ENCODE results near the gene ALDH1A2.
"Not testable (repeated sequence)": the region's sequence is repeated elsewhere in the genome, so short reads cannot be mapped to it uniquely, and the experiment has no call there.

Gene ALDH1A2

GRCh38 chr15:58014040-58014439 lies 51.5 kb downstream of the ALDH1A2 start:
- no peaks in the 10 kb centered on the region for H3K27me3 ChIP-seq (ENCODE audit: control insufficient read depth, insufficient read depth, low read length)
- H3K4me3 ChIP-seq (ENCODE audit: low read length): no peak overlapping the region
- H3K4me1 ChIP-seq (ENCODE audit: control insufficient read depth, insufficient read depth, low read length): no peaks in the 10 kb centered on the region
- no peak overlapping the region for H3K9ac ChIP-seq (ENCODE audit: low read length)
- H3K36me3 ChIP-seq (ENCODE audit: control insufficient read depth, insufficient read depth, low read length): no peaks in the 10 kb centered on the region
- H3K9me3 ChIP-seq (ENCODE audit: control insufficient read depth, low read length): no peaks in the 10 kb centered on the region

DNA sequence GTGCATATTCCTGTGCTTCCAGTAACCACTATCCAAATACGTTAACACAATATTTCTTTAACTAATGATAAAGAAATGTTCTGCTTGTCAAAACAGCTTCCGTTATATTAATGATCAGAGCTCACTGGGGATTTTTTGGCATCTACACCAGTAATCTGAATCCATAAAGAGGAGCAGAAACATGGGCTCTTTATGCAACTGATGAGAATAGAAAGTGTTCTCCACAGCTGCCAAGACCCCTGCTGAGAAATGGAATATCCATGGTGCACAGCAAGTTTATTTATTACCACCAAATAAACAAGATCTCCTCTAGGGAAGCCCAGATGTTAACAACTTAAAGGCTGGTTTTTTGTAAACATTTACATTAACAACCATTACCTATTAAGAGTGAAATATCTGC lies 54.5 kb downstream of the ALDH1A2 start:
- no peaks in the 10 kb centered on the region for H3K9me3 ChIP-seq (ENCODE audit: control insufficient read depth, low read length)
- no peak overlapping the region for H3K9ac ChIP-seq (ENCODE audit: low read length)
- no peaks in the 10 kb centered on the region for H3K27me3 ChIP-seq (ENCODE audit: control insufficient read depth, insufficient read depth, low read length)
- H3K36me3 ChIP-seq (ENCODE audit: control insufficient read depth, insufficient read depth, low read length): no peaks in the 10 kb centered on the region
- H3K4me3 ChIP-seq (ENCODE audit: low read length): no peak overlapping the region
- H3K4me1 ChIP-seq (ENCODE audit: control insufficient read depth, insufficient read depth, low read length): no peaks in the 10 kb centered on the region

- Histone ChIP-seq H3K4me1 (ENCODE audit: control insufficient read depth, insufficient read depth, low read length) (no peaks in the 10 kb centered on the region), H3K9me3 (ENCODE audit: control insufficient read depth, low read length) (no peaks in the 10 kb centered on the region)
Measured at GRCh38 chr15:58003810-58004209, 61.7 kb downstream of the ALDH1A2 start.

DNA sequence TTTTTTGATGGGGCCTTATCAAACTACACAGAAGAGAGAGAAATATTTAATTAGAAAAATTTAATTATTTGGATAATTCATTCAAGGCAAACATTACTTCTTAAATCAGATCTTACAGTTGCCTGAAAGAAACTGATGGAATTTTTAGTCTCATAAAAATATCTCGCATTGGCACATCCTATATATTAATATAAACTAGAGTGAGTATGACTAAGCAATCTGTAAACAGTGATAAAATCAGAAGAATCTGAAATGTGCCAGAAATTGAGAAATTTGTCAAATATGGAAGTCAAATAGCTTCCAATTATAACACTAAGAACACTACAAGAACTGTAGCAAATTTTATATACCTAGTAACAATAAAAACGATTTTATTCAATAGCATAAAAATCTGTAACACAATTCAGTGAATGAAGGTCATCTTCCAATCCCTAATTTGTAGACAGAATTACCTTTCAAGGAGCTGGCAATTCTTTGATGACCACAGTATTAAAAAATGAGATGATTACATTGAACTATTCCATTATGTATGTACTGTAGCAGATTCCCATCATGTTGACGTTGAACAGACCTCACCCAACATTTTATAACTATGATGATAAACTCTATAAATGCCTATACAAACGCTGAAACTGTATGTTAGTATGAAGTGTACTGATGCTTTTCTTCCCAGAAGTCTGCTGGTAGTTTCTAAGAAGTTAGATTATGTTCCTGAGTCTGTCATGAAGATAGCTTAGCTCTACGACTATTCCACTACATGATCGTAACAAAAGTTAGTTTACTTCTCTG lies 63.0 kb downstream of the ALDH1A2 start:
- H3K27me3 ChIP-seq (ENCODE audit: control insufficient read depth, insufficient read depth, low read length): no peaks in the 10 kb centered on the region
- H3K4me3 ChIP-seq (ENCODE audit: low read length): no peak overlapping the region
- no peaks in the 10 kb centered on the region for H3K4me1 ChIP-seq (ENCODE audit: control insufficient read depth, insufficient read depth, low read length)

More at GRCh38 chr15:58003810-58004209, 61.7 kb downstream of the ALDH1A2 start:
- Histone ChIP-seq H3K4me3 (ENCODE audit: low read length) (no peak overlapping the region), H3K9ac (ENCODE audit: low read length) (no peak overlapping the region), H3K27me3 (ENCODE audit: control insufficient read depth, insufficient read depth, low read length) (no peaks in the 10 kb centered on the region), H3K36me3 (ENCODE audit: control insufficient read depth, insufficient read depth, low read length) (no peaks in the 10 kb centered on the region)

DNA sequence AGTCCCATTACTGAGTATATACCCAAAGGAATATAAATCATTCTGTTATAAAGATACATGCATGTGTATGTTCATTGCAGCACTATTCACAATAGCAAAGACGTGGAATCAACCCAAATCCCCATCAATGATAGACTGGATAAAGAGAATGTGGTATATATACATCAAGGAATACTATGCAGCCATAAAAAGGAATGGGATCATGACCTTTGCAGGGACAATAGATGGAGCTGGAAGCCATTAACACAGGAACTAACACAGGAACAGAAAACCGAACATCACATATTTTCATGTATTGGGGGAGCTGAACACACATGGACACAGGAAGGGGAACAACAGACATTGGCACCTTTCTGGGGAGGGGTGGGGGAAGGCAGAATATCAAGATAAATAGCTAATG lies 65.8 kb downstream of the ALDH1A2 start:
- not testable (repeated sequence) for H3K4me1 ChIP-seq (ENCODE audit: control insufficient read depth, insufficient read depth, low read length); H3K4me3 ChIP-seq (ENCODE audit: low read length); H3K9ac ChIP-seq (ENCODE audit: low read length); H3K27me3 ChIP-seq (ENCODE audit: control insufficient read depth, insufficient read depth, low read length); H3K9me3 ChIP-seq (ENCODE audit: control insufficient read depth, low read length); H3K36me3 ChIP-seq (ENCODE audit: control insufficient read depth, insufficient read depth, low read length)

More for the DNA sequence above, 63.0 kb downstream of the ALDH1A2 start:
- H3K9me3 ChIP-seq (ENCODE audit: control insufficient read depth, low read length): no peaks in the 10 kb centered on the region
- H3K9ac ChIP-seq (ENCODE audit: low read length): no peak overlapping the region
- no peaks in the 10 kb centered on the region for H3K36me3 ChIP-seq (ENCODE audit: control insufficient read depth, insufficient read depth, low read length)

GRCh38 chr15:57996561-57996960 lies 69.0 kb downstream of the ALDH1A2 start:
- Histone ChIP-seq H3K27me3 (ENCODE audit: control insufficient read depth, insufficient read depth, low read length) (no peaks in the 10 kb centered on the region), H3K4me3 (ENCODE audit: low read length) (no peak overlapping the region), H3K9ac (ENCODE audit: low read length) (no peak overlapping the region), H3K9me3 (ENCODE audit: control insufficient read depth, low read length) (no peaks in the 10 kb centered on the region), H3K4me1 (ENCODE audit: control insufficient read depth, insufficient read depth, low read length) (no peaks in the 10 kb centered on the region), H3K36me3 (ENCODE audit: control insufficient read depth, insufficient read depth, low read length) (no peaks in the 10 kb centered on the region)

GRCh38 chr15:57994221-57995049 lies 71.1 kb downstream of the ALDH1A2 start:
- no peaks in the 10 kb centered on the region for H3K4me1 ChIP-seq (ENCODE audit: control insufficient read depth, insufficient read depth, low read length)
- H3K4me3 ChIP-seq (ENCODE audit: low read length): no peak overlapping the region
- H3K9ac ChIP-seq (ENCODE audit: low read length): no peak overlapping the region
- no peaks in the 10 kb centered on the region for H3K9me3 ChIP-seq (ENCODE audit: control insufficient read depth, low read length)
- H3K36me3 ChIP-seq (ENCODE audit: control insufficient read depth, insufficient read depth, low read length): no peaks in the 10 kb centered on the region
- H3K27me3 ChIP-seq (ENCODE audit: control insufficient read depth, insufficient read depth, low read length): no peaks in the 10 kb centered on the region

- no peaks in the 10 kb centered on the region for H3K27me3 ChIP-seq (ENCODE audit: control insufficient read depth, insufficient read depth, low read length)
- no peaks in the 10 kb centered on the region for H3K4me1 ChIP-seq (ENCODE audit: control insufficient read depth, insufficient read depth, low read length)
- no peak overlapping the region for H3K4me3 ChIP-seq (ENCODE audit: low read length)
- H3K9ac ChIP-seq (ENCODE audit: low read length): no peak overlapping the region
- H3K36me3 ChIP-seq (ENCODE audit: control insufficient read depth, insufficient read depth, low read length): no peaks in the 10 kb centered on the region
- H3K9me3 ChIP-seq (ENCODE audit: control insufficient read depth, low read length): no peaks in the 10 kb centered on the region
Measured at GRCh38 chr15:57993409-57994145, 71.9 kb downstream of the ALDH1A2 start.

DNA sequence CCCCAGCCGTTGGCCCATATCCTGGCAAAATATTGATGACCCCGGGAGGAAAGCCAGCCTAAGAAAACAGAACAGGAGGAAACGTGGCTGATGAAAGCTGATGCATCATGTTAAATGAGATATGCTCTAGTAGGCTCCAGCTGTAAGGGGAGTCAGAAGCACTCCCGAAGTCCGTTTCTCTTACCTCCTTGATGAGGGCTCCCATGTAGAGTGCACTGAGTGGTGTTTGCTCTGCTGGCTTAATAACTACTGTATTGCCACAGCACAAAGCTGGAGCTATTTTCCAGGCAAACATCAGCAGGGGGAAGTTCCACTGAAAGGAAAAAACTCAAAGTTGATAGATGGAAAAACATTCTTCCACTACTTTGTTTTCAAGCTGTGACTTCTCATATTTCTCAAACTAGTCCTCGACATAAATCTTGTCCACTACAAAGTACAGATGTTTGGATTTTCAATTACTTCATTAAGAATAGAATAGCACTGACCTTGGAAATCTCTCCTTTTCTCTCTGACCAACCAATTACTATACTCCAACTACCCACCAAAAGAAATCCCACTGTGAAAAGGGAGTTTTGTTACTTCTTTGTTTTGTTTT lies 72.7 kb downstream of the ALDH1A2 start:
- Histone ChIP-seq H3K36me3 (ENCODE audit: control insufficient read depth, insufficient read depth, low read length) (no peaks in the 10 kb centered on the region), H3K9me3 (ENCODE audit: control insufficient read depth, low read length) (no peaks in the 10 kb centered on the region), H3K4me3 (ENCODE audit: low read length) (no peak overlapping the region), H3K4me1 (ENCODE audit: control insufficient read depth, insufficient read depth, low read length) (no peaks in the 10 kb centered on the region), H3K9ac (ENCODE audit: low read length) (no peak overlapping the region), H3K27me3 (ENCODE audit: control insufficient read depth, insufficient read depth, low read length) (no peaks in the 10 kb centered on the region)

DNA sequence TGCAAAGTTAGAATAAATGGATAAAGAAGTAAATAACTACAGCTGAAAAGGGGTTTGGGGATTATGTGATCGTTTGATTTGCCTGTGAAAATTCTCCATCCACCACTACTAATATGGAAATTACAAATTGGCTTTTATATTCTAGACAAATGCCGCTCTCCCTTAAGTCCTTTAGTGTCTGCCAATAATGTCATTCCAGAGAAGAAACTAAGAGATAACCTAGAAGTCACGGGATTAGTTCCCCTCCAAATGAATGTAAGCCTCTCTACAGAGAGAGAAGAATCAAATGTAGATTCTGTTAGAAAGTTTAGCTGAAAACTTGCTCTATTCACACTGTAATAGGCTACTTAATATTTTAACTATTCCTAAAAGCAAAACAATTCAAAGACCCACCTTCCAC lies 92.0 kb downstream of the ALDH1A2 start:
- Histone ChIP-seq H3K9me3 (ENCODE audit: control insufficient read depth, low read length) (no peaks in the 10 kb centered on the region), H3K4me1 (ENCODE audit: control insufficient read depth, insufficient read depth, low read length) (no peaks in the 10 kb centered on the region), H3K27me3 (ENCODE audit: control insufficient read depth, insufficient read depth, low read length) (no peaks in the 10 kb centered on the region), H3K36me3 (ENCODE audit: control insufficient read depth, insufficient read depth, low read length) (no peaks in the 10 kb centered on the region), H3K9ac (ENCODE audit: low read length) (no peak overlapping the region), H3K4me3 (ENCODE audit: low read length) (no peak overlapping the region)

GRCh38 chr15:57972864-57973263 lies 92.6 kb downstream of the ALDH1A2 start:
- no peaks in the 10 kb centered on the region for H3K9me3 ChIP-seq (ENCODE audit: control insufficient read depth, low read length)
- no peaks in the 10 kb centered on the region for H3K4me1 ChIP-seq (ENCODE audit: control insufficient read depth, insufficient read depth, low read length)
- H3K9ac ChIP-seq (ENCODE audit: low read length): no peak overlapping the region
- H3K4me3 ChIP-seq (ENCODE audit: low read length): no peak overlapping the region
- H3K27me3 ChIP-seq (ENCODE audit: control insufficient read depth, insufficient read depth, low read length): no peaks in the 10 kb centered on the region
- no peaks in the 10 kb centered on the region for H3K36me3 ChIP-seq (ENCODE audit: control insufficient read depth, insufficient read depth, low read length)

Data from mucosa of stomach (tissue), 1 donor.